ENCODE measurements around the gene ZNF469.

DNA sequence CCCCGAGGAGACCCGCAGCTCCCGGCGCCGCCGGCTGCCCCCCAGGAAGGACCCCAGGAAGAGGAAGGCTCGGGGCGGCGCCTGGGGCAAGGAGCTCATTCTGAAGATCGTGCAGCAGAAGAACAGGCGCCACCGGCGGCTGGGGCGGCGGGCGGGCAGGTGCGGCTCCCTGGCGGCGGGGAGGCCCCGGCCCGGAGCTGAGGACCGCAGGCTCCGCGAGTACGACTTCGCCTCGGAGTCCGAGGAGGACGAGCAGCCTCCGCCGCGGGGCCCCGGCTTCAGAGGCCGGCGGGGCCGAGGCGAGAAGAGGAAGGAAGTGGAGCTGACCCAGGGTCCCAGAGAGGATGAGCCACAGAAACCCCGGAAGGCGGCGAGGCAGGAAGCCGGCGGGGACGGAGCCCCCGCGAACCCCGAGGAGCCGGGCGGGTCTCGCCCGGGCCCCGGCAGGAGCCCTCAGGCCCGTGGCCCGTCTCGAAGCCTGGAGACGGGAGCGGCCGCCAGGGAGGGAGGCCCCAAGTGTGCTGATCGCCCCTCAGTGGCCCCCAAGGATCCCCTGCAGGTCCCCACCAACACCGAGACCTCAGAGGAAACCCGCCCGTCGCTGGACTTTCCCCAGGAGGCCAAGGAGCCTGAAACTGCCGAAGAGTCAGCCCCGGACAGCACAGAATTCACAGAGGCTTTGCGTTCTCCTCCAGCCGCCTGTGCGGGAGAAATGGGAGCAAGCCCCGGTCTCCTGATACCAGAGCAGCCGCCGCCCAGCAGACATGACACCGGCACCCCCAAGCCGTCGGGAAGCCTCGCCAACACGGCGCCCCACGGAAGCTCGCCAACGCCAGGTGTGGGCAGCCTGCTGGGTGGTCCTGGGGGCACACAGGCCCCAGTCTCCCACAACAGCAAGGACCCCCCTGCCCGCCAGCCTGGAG is 48.0 kb downstream of the ZNF469 start:
- no peak for TF ChIP-seq EP300 (IDR thresholded peaks at IDR 0.05)
- TF ChIP-seq, protein P1, sequence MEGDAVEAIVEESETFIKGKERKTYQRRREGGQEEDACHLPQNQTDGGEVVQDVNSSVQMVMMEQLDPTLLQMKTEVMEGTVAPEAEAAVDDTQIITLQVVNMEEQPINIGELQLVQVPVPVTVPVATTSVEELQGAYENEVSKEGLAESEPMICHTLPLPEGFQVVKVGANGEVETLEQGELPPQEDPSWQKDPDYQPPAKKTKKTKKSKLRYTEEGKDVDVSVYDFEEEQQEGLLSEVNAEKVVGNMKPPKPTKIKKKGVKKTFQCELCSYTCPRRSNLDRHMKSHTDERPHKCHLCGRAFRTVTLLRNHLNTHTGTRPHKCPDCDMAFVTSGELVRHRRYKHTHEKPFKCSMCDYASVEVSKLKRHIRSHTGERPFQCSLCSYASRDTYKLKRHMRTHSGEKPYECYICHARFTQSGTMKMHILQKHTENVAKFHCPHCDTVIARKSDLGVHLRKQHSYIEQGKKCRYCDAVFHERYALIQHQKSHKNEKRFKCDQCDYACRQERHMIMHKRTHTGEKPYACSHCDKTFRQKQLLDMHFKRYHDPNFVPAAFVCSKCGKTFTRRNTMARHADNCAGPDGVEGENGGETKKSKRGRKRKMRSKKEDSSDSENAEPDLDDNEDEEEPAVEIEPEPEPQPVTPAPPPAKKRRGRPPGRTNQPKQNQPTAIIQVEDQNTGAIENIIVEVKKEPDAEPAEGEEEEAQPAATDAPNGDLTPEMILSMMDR (IDR thresholded peaks at IDR 0.05): no peak
